ENCODE measurements around the gene MXRA7.

MXRA7 gene

DNA sequence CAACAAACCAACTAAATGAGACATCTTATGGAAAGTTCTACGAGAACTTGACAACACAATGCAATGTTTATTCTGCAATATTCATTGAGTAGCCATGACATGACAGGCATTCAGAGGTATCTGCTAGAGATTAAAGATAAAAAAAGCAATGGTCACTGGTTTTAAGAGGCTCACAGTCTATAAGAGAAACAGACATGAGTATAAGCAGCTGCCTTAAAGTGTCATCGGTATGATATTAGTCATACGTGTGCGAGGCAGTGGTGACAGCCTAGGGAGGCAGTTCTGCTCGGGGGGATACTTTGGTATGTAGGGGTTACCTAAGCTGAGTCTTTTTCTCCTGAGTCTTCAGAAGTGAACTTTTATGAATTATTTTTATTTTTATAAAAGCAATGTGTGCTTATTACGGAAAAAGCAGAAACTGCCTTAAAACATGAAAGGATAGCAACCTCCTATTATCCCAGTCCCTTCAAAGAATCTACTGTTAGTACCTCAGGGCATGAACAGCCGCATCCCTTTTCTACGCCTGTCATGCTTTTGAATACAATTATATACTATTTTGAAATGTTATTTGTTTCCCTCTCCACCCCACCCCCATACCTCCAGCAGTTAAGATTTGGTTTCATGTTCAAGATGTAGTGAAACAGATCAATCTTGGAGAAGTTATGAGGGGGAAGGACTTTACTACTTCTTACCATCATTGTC lies 75.0 kb downstream of the MXRA7 start:
- DNase-seq, result no peak
- Histone ChIP-seq H3K9me3 (ENCODE audit: insufficient read depth, low read length, severe bottlenecking) (no peaks in the 10 kb centered on the region), H3K4me3 (ENCODE audit: low read depth in 1 of 2, low read length in 2 of 2) (no peak overlapping the region), H2AFZ (ENCODE audit: low read depth, low read length) (no peak overlapping the region), H3K9ac (ENCODE audit: low read depth, low read length) (no peak overlapping the region), H3K4me1 (ENCODE audit: insufficient read depth, low read length) (no peaks in the 10 kb centered on the region), H3K79me2 (ENCODE audit: insufficient read depth, low read length) (no peaks in the 10 kb centered on the region), H3K27ac (ENCODE audit: low read length) (no peak overlapping the region), H4K20me1 (ENCODE audit: insufficient read depth, low read length) (no peaks in the 10 kb centered on the region), H3K4me2 (ENCODE audit: insufficient read depth, low read length) (no peak overlapping the region), H3K27me3 (ENCODE audit: insufficient read depth, low read length, poor library complexity) (peaks cover 14% of the 10 kb centered on the region), H3K36me3 (ENCODE audit: insufficient read depth, low read length) (no peaks in the 10 kb centered on the region)
- ATAC-seq (ENCODE audit: insufficient read depth, low read depth), result no peak
- TF ChIP-seq, protein P1, sequence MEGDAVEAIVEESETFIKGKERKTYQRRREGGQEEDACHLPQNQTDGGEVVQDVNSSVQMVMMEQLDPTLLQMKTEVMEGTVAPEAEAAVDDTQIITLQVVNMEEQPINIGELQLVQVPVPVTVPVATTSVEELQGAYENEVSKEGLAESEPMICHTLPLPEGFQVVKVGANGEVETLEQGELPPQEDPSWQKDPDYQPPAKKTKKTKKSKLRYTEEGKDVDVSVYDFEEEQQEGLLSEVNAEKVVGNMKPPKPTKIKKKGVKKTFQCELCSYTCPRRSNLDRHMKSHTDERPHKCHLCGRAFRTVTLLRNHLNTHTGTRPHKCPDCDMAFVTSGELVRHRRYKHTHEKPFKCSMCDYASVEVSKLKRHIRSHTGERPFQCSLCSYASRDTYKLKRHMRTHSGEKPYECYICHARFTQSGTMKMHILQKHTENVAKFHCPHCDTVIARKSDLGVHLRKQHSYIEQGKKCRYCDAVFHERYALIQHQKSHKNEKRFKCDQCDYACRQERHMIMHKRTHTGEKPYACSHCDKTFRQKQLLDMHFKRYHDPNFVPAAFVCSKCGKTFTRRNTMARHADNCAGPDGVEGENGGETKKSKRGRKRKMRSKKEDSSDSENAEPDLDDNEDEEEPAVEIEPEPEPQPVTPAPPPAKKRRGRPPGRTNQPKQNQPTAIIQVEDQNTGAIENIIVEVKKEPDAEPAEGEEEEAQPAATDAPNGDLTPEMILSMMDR (IDR thresholded peaks at IDR 0.05; ENCODE audit: borderline replicate concordance, extremely low read depth, low read length, poor library complexity, severe bottlenecking), result no peak
- TF ChIP-seq EZH2 (IDR thresholded peaks at IDR 0.05; ENCODE audit: borderline replicate concordance, low read depth, low read length, severe bottlenecking), result no peak

DNA sequence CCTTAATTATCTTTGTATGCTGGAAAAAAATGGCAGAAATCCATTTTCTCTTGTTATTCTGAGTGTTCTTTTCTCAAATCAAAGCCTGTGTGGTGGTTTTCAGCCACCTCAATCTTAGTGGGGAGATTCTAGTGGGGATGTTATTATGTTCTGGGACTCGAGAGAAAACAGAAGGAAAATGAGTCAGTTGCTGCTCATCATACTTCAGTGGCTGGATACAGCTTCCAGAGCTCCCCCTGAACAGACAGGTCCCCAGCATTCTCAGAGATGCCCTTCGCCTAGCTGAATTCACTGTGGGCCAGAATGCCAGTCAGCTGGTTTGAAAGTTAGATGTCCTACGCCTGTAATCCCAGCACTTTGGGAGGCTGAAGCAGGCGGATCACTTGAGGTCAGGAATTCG lies 75.7 kb downstream of the MXRA7 start:
- Histone ChIP-seq H3K9ac (ENCODE audit: low read depth, low read length) (no peak overlapping the region), H3K4me3 (ENCODE audit: low read depth in 1 of 2, low read length in 2 of 2) (no peak overlapping the region), H3K4me2 (ENCODE audit: insufficient read depth, low read length) (no peak overlapping the region), H3K27me3 (ENCODE audit: insufficient read depth, low read length, poor library complexity) (peaks cover 14% of the 10 kb centered on the region), H3K27ac (ENCODE audit: low read length) (no peak overlapping the region), H4K20me1 (ENCODE audit: insufficient read depth, low read length) (no peaks in the 10 kb centered on the region), H2AFZ (ENCODE audit: low read depth, low read length) (no peak overlapping the region), H3K79me2 (ENCODE audit: insufficient read depth, low read length) (no peaks in the 10 kb centered on the region), H3K36me3 (ENCODE audit: insufficient read depth, low read length) (no peaks in the 10 kb centered on the region), H3K9me3 (ENCODE audit: insufficient read depth, low read length, severe bottlenecking) (no peaks in the 10 kb centered on the region), H3K4me1 (ENCODE audit: insufficient read depth, low read length) (no peaks in the 10 kb centered on the region)
- no peak for TF ChIP-seq EZH2 (IDR thresholded peaks at IDR 0.05; ENCODE audit: borderline replicate concordance, low read depth, low read length, severe bottlenecking)
- TF ChIP-seq, protein P1 (IDR thresholded peaks at IDR 0.05; ENCODE audit: borderline replicate concordance, extremely low read depth, low read length, poor library complexity, severe bottlenecking), result no peak
- ATAC-seq (ENCODE audit: insufficient read depth, low read depth), result no peak
- DNase-seq, result no peak

DNA sequence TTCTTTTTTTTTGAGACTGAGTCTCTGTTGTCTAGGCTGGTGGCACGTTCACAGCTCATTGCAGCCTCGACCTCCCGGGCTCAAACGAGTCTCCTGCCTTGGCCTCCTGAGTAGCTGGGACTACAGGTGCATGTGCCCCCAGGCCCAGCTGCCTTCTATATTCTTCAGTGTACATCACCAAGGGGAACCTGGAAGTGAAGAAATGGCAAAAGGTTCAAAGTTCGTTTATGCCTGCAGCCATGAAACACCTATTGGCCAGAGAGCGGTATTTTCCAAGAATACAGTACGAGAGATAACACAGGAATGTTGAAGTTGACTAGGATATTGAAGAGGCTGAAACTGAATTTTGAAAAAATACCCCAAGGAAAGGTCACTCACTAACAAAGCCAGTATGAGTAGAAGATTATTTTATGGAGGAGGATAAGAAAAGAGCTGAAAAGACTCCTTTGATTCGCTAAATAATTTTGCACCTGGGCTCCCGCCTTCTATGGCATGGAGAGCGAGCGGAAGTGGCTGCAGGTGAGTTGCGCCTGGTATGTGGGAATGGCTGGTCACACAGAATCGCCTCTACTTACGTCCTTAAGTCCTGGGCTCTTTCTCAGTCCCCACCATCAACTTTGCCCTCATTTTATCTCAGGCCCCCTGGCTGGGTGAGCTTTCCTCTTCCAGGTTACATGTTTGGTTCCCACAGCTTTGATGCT lies 77.0 kb downstream of the MXRA7 start:
- Histone ChIP-seq H3K79me2 (ENCODE audit: insufficient read depth, low read length) (no peaks in the 10 kb centered on the region), H3K9me3 (ENCODE audit: insufficient read depth, low read length, severe bottlenecking) (no peaks in the 10 kb centered on the region), H3K27me3 (ENCODE audit: insufficient read depth, low read length, poor library complexity) (peaks cover 14% of the 10 kb centered on the region), H3K36me3 (ENCODE audit: insufficient read depth, low read length) (no peaks in the 10 kb centered on the region), H3K4me1 (ENCODE audit: insufficient read depth, low read length) (no peaks in the 10 kb centered on the region), H3K4me3 (ENCODE audit: low read depth in 1 of 2, low read length in 2 of 2) (no peak overlapping the region), H3K27ac (ENCODE audit: low read length) (no peak overlapping the region), H3K9ac (ENCODE audit: low read depth, low read length) (no peak overlapping the region), H4K20me1 (ENCODE audit: insufficient read depth, low read length) (no peaks in the 10 kb centered on the region), H3K4me2 (ENCODE audit: insufficient read depth, low read length) (no peak overlapping the region), H2AFZ (ENCODE audit: low read depth, low read length) (no peak overlapping the region)
- ATAC-seq (ENCODE audit: insufficient read depth, low read depth), result no peak
- DNase-seq, result no peak
- TF ChIP-seq, protein P1 (IDR thresholded peaks at IDR 0.05; ENCODE audit: borderline replicate concordance, extremely low read depth, low read length, poor library complexity, severe bottlenecking), result no peak
- no peak for TF ChIP-seq EZH2 (IDR thresholded peaks at IDR 0.05; ENCODE audit: borderline replicate concordance, low read depth, low read length, severe bottlenecking)
